K562 (cell line): ENCODE measurements around the gene HFE. TPM values are rescaled to one million over a fixed set of nuclear protein-coding genes. Genes with fewer than 3 reads are reported as not detected.

Experiments
- ATF1 ChIP-seq, 2 experiments: fragments of 450-650 bp in 1 of 2; IDR thresholded peaks; 2 replicates each; pipeline ENCODE4 v1.6.1; 2016; ENCODE audit warnings: missing compliant biosample characterization in 1 of 2, missing genetic modification characterization in 1 of 2
- BMI1 ChIP-seq: fragments of 150-350 bp; IDR thresholded peaks from 2 replicates; pipeline ENCODE4 v1.6.1; 2014; ENCODE audit warnings: low read length
- CHCHD3 ChIP-seq: fragments of 250-450 bp; sonication (Bioruptor Pico); IDR thresholded peaks from 2 replicates; pipeline ENCODE4 v2.1.2; 2022; ENCODE audit warnings: mild to moderate bottlenecking
- DMBX1 ChIP-seq: fragments of 250-450 bp; sonication (Bioruptor Pico); IDR thresholded peaks from 2 replicates; pipeline ENCODE4 v1.8.0; 2022; ENCODE audit warnings: inconsistent platforms, mild to moderate bottlenecking, moderate library complexity, borderline replicate concordance
- EWSR1 ChIP-seq: fragments of 450-650 bp; IDR thresholded peaks from 2 replicates; pipeline ENCODE4 v1.6.1; 2018; ENCODE audit warnings: borderline replicate concordance, mild to moderate bottlenecking, low read depth, moderate library complexity; ENCODE audit not compliant: partially characterized antibody
- FOS ChIP-seq: IDR thresholded peaks from 3 replicates; pipeline ENCODE4 v1.6.1; 2011; ENCODE audit not compliant: insufficient read length; ENCODE audit errors: extremely low read depth
- MYC ChIP-seq, 2 experiments: fragments of 250-450 bp in 1 of 2; sonication (Bioruptor Pico) in 1 of 2; IDR thresholded peaks; 2 replicates each; pipeline versions ENCODE4 v1.5.1 to v1.6.1; 2012 to 2021; ENCODE audit warnings: low read depth in 2 of 2, borderline replicate concordance in 1 of 2, improper control_type of control experiment in 1 of 2, low read length in 1 of 2, mild to moderate bottlenecking in 1 of 2, moderate library complexity in 1 of 2
- PRDM10 ChIP-seq: fragments of 450-650 bp; IDR thresholded peaks from 2 replicates; pipeline ENCODE4 v1.6.1; 2018; ENCODE audit not compliant: partially characterized antibody
- RB1 ChIP-seq: fragments of 450-650 bp; IDR thresholded peaks from 2 replicates; pipeline ENCODE4 v1.6.1; 2017; ENCODE audit warnings: low read depth, mild to moderate bottlenecking
- ZNF217 ChIP-seq: sonication (generic); formaldehyde crosslinking; IDR thresholded peaks from 2 replicates; pipeline ENCODE4 v1.8.0; 2022; ENCODE audit warnings: mild to moderate bottlenecking, missing genetic modification reagents
- polyA plus RNA-seq, 8 experiments: library from polyadenylated mRNA; depleted of rRNA in 4 of 8; stranded (reverse) in 5 of 8; unstranded in 3 of 8; fragments of >200 nt; fragmentation: Nextera tagmentation in 2 of 8; fragmentation: Illumina TruSeq in 1 of 8; extraction: Ambion mirVana in 2 of 8; extraction: Trizol in 1 of 8; gene quantifications; 2 replicates each; pipeline versions ENCODE4 v1.2.1 to v1.2.3, GENCODE V29; 2011 to 2014; ENCODE audit warnings: inconsistent platforms in 1 of 8, missing spikeins in 1 of 8
- total RNA-seq, 7 experiments: library from RNA; depleted of rRNA in 6 of 7; stranded (reverse); fragments of >200 nt in 6 of 7; fragmentation: Illumina TruSeq in 2 of 7; extraction: Trizol in 2 of 7; gene quantifications; 2 replicates each; pipeline versions ENCODE4 v1.2.1 to v1.2.3, GENCODE V29; 2011 to 2021; ENCODE audit warnings: low replicate concordance in 1 of 7
- TF ChIP-seq, protein P1 (sequence below): fragments of 250-450 bp; sonication (Bioruptor Pico); IDR thresholded peaks from 2 replicates; pipeline ENCODE4 v1.4.0; 2020

The HFE gene
- total and polyA plus RNA-seq, 9 of the 15 experiments (the other 6 are each of a cell fraction or from before 2014, with no cell fraction given), result 0.14 to 1.2 (median 0.76) TPM

GRCh38 chr6:26123947-26124780, 36.9 kb downstream of the HFE start (continued):
- TF ChIP-seq PRDM10, result no peak
- TF ChIP-seq RB1, result peak; percentile 74; the same call in 1 of the 2 replicates
- TF ChIP-seq ATF1 (CRISPR knock-in tag; IDR thresholded peaks at IDR 0.05), result no peak
- TF ChIP-seq ATF1 (tag; IDR thresholded peaks at IDR 0.05), result peak; percentile 70
- TF ChIP-seq FOS, result peak; percentile 87
- TF ChIP-seq EWSR1, result no peak
- TF ChIP-seq MYC (IDR thresholded peaks at IDR 0.05; ENCODE audit: low read depth, low read length), result peak; percentile 74
- TF ChIP-seq MYC (CRISPR knock-in tag; IDR thresholded peaks at IDR 0.05; ENCODE audit: borderline replicate concordance, low read depth), result no peak; the same call in 1 of the 2 replicates
- TF ChIP-seq BMI1, result no peak
- TF ChIP-seq DMBX1 (CRISPR knock-in tag), result no peak
- peak; percentile 97 for TF ChIP-seq CHCHD3 (CRISPR knock-in tag)
- TF ChIP-seq, protein P1, sequence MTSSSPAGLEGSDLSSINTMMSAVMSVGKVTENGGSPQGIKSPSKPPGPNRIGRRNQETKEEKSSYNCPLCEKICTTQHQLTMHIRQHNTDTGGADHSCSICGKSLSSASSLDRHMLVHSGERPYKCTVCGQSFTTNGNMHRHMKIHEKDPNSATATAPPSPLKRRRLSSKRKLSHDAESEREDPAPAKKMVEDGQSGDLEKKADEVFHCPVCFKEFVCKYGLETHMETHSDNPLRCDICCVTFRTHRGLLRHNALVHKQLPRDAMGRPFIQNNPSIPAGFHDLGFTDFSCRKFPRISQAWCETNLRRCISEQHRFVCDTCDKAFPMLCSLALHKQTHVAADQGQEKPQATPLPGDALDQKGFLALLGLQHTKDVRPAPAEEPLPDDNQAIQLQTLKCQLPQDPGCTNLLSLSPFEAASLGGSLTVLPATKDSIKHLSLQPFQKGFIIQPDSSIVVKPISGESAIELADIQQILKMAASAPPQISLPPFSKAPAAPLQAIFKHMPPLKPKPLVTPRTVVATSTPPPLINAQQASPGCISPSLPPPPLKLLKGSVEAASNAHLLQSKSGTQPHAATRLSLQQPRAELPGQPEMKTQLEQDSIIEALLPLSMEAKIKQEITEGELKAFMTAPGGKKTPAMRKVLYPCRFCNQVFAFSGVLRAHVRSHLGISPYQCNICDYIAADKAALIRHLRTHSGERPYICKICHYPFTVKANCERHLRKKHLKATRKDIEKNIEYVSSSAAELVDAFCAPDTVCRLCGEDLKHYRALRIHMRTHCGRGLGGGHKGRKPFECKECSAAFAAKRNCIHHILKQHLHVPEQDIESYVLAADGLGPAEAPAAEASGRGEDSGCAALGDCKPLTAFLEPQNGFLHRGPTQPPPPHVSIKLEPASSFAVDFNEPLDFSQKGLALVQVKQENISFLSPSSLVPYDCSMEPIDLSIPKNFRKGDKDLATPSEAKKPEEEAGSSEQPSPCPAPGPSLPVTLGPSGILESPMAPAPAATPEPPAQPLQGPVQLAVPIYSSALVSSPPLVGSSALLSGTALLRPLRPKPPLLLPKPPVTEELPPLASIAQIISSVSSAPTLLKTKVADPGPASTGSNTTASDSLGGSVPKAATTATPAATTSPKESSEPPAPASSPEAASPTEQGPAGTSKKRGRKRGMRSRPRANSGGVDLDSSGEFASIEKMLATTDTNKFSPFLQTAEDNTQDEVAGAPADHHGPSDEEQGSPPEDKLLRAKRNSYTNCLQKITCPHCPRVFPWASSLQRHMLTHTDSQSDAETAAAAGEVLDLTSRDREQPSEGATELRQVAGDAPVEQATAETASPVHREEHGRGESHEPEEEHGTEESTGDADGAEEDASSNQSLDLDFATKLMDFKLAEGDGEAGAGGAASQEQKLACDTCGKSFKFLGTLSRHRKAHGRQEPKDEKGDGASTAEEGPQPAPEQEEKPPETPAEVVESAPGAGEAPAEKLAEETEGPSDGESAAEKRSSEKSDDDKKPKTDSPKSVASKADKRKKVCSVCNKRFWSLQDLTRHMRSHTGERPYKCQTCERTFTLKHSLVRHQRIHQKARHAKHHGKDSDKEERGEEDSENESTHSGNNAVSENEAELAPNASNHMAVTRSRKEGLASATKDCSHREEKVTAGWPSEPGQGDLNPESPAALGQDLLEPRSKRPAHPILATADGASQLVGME, result no peak
- no peak for TF ChIP-seq ZNF217 (CRISPR knock-in tag)
